ENCODE results near the gene CDK5RAP1. TPM values are rescaled to one million over a fixed set of nuclear protein-coding genes. Genes with fewer than 3 reads are reported as not detected.
A peak's percentile ranks its signal among the peaks of the same experiment; 100 is the strongest.

CDK5RAP1 gene
- total RNA-seq, 2 donors from 2014 or later = 45.2 to 59.7 TPM

- DNase-seq = peak; percentile 80
- no peak overlapping the region for H3K27ac ChIP-seq (ENCODE audit: low read depth, low read length)
Measured at GRCh38 chr20:33415948-33416347, 14.6 kb upstream of the CDK5RAP1 start.

GRCh38 chr20:33412484-33412838 lies 11.1 kb upstream of the CDK5RAP1 start:
- no peaks in the 10 kb centered on the region for H3K27me3 ChIP-seq (ENCODE audit: control insufficient read depth, insufficient read depth, low read length, poor library complexity, severe bottlenecking)
- H3K27ac Mint-ChIP-seq = no peak overlapping the region
- 91 to 96% methylated on average over 7 to 8 of the region's 8 CpGs for WGBS, 2 experiments (ENCODE audit: insufficient coverage in 1 of 2, insufficient read length in 1 of 2)
- no peak for TF ChIP-seq CTCF (conservative IDR thresholded peaks at IDR 0.05)
- H3K4me1 ChIP-seq (ENCODE audit: control insufficient read depth, insufficient read depth, low read length) = no peaks in the 10 kb centered on the region
- H3K9me3 ChIP-seq (ENCODE audit: control insufficient read depth, low read length) = no peaks in the 10 kb centered on the region
- no peak overlapping the region for H3K4me3 Mint-ChIP-seq
- H3K27ac ChIP-seq (ENCODE audit: low read depth, low read length) = no peak overlapping the region
- H3K27me3 Mint-ChIP-seq (ENCODE audit: insufficient read depth) = no peaks in the 10 kb centered on the region
- no peaks in the 10 kb centered on the region for H3K9me3 Mint-ChIP-seq
- H3K4me3 ChIP-seq (ENCODE audit: low read length) = no peak overlapping the region
- peaks cover 12% of the 10 kb centered on the region for H3K36me3 Mint-ChIP-seq (ENCODE audit: low read depth)
- H3K36me3 ChIP-seq (ENCODE audit: control insufficient read depth, insufficient read depth, low read length) = no peaks in the 10 kb centered on the region
- no peaks in the 10 kb centered on the region for H3K4me1 Mint-ChIP-seq
- DNase-seq = no peak
- H3K9ac ChIP-seq (ENCODE audit: extremely low read depth, low read length, poor library complexity, severe bottlenecking) = no peak overlapping the region

More at GRCh38 chr20:33415948-33416347, 14.6 kb upstream of the CDK5RAP1 start:
- Mint-ChIP-seq H3K4me3 (no peak overlapping the region), H3K27ac (no peak overlapping the region), H3K9me3 (no peaks in the 10 kb centered on the region), H3K36me3 (ENCODE audit: low read depth) (peaks cover 2% of the 10 kb centered on the region), H3K27me3 (ENCODE audit: insufficient read depth) (no peaks in the 10 kb centered on the region), H3K4me1 (peaks cover 4% of the 10 kb centered on the region)
- H3K9me3 ChIP-seq (ENCODE audit: control insufficient read depth, low read length) = no peaks in the 10 kb centered on the region
- 66 to 71% methylated on average over 7 to 8 of the region's 8 CpGs for WGBS, 2 experiments (ENCODE audit: insufficient coverage in 1 of 2, insufficient read length in 1 of 2)
- H3K4me3 ChIP-seq (ENCODE audit: low read length) = no peak overlapping the region
- no peaks in the 10 kb centered on the region for H3K27me3 ChIP-seq (ENCODE audit: control insufficient read depth, insufficient read depth, low read length, poor library complexity, severe bottlenecking)
- peak; percentile 88 for TF ChIP-seq CTCF (conservative IDR thresholded peaks at IDR 0.05)
- no peak overlapping the region for H3K9ac ChIP-seq (ENCODE audit: extremely low read depth, low read length, poor library complexity, severe bottlenecking)
- H3K4me1 ChIP-seq (ENCODE audit: control insufficient read depth, insufficient read depth, low read length) = no peaks in the 10 kb centered on the region
- H3K36me3 ChIP-seq (ENCODE audit: control insufficient read depth, insufficient read depth, low read length) = no peaks in the 10 kb centered on the region

GRCh38 chr20:33411711-33412483 lies 10.6 kb upstream of the CDK5RAP1 start:
- no peaks in the 10 kb centered on the region for H3K4me1 ChIP-seq (ENCODE audit: control insufficient read depth, insufficient read depth, low read length)
- H3K27me3 ChIP-seq (ENCODE audit: control insufficient read depth, insufficient read depth, low read length, poor library complexity, severe bottlenecking) = no peaks in the 10 kb centered on the region
- no peaks in the 10 kb centered on the region for H3K36me3 ChIP-seq (ENCODE audit: control insufficient read depth, insufficient read depth, low read length)
- no peak overlapping the region for H3K4me3 Mint-ChIP-seq
- WGBS, 2 experiments (ENCODE audit: insufficient coverage in 1 of 2, insufficient read length in 1 of 2) = 95 to 100% methylated on average over 2 to 7 of the region's 7 CpGs
- DNase-seq = no peak
- H3K9me3 ChIP-seq (ENCODE audit: control insufficient read depth, low read length) = no peaks in the 10 kb centered on the region
- H3K4me3 ChIP-seq (ENCODE audit: low read length) = no peak overlapping the region
- no peak overlapping the region for H3K27ac Mint-ChIP-seq
- no peaks in the 10 kb centered on the region for H3K4me1 Mint-ChIP-seq
- no peak overlapping the region for H3K9ac ChIP-seq (ENCODE audit: extremely low read depth, low read length, poor library complexity, severe bottlenecking)
- TF ChIP-seq CTCF (conservative IDR thresholded peaks at IDR 0.05) = no peak
- no peaks in the 10 kb centered on the region for H3K9me3 Mint-ChIP-seq
- H3K27me3 Mint-ChIP-seq (ENCODE audit: insufficient read depth) = no peaks in the 10 kb centered on the region
- H3K27ac ChIP-seq (ENCODE audit: low read depth, low read length) = no peak overlapping the region
- H3K36me3 Mint-ChIP-seq (ENCODE audit: low read depth) = peaks cover 18% of the 10 kb centered on the region
